ENCODE results near the gene CMC2. TPM values are rescaled to one million over a fixed set of nuclear protein-coding genes. Genes with fewer than 3 reads are reported as not detected.

Gene CMC2
- total and polyA plus RNA-seq, 9 of the 15 experiments (the other 6 are each of a cell fraction or from before 2014, with no cell fraction given), result 122 to 501 (median 172) TPM

GRCh38 chr16:80935691-80936090 is 71.0 kb downstream of the CMC2 start:
- in situ Hi-C loops (cut with MboI) (no loop called here), intact Hi-C loops (cut with micrococcal nuclease) (no loop called here)
- no peak overlapping the region for H3K27ac ChIP-seq (ENCODE audit: extremely low read depth, low read depth, low read length)
- H3K27me3 ChIP-seq (ENCODE audit: control insufficient read depth in 2 of 2, insufficient read depth in 2 of 2, low read length in 2 of 2), result peaks cover 48 to 68% of the 10 kb centered on the region in 2 experiments
- no peak overlapping the region for H2AFZ ChIP-seq (ENCODE audit: low read depth, low read length)
- no peaks in the 10 kb centered on the region for H3K36me3 ChIP-seq (ENCODE audit: control insufficient read depth, insufficient read depth, low read length)
- no peak overlapping the region for H3K4me3 ChIP-seq
- POLR2A ChIA-PET, result no interaction called here
- no peak for TF ChIP-seq CBX1 (IDR thresholded peaks at IDR 0.05; ENCODE audit: low read depth)
- no peak for TF ChIP-seq PHTF2 (CRISPR knock-in tag; IDR thresholded peaks at IDR 0.05)
- TF ChIP-seq ZNF23 (CRISPR knock-in tag; IDR thresholded peaks at IDR 0.05), result no peak
- no peak for TF ChIP-seq ZNF717 (CRISPR knock-in tag; IDR thresholded peaks at IDR 0.05)
- TF ChIP-seq E2F8 (IDR thresholded peaks at IDR 0.05; ENCODE audit: low read depth, partially characterized antibody), result no peak
- TF ChIP-seq NR2C2 (CRISPR knock-in tag; IDR thresholded peaks at IDR 0.05), result no peak
- no peak for TF ChIP-seq NR2C2 (tag; IDR thresholded peaks at IDR 0.05)
- ATAC-seq, result no peak
- BruUV-seq (replicated peaks), result no TSS peak
- WGBS (ENCODE audit: insufficient coverage, low coverage, missing lambda C conversion rate), result 3% methylated on average over 3 of the region's 3 CpGs
- H3K9me3 ChIP-seq (replicated peaks; ENCODE audit: control insufficient read depth, insufficient read depth, low read depth, low read length), result no peaks in the 10 kb centered on the region
- CTCF ChIA-PET (ENCODE audit: low intra/inter-chr PET ratio), result interaction anchor here (0.6 kb wide), 1 partner anchor 698 kb away, joined by 3 read pairs; no protein-coding TSS in a partner anchor
- no peaks in the 10 kb centered on the region for H4K20me1 ChIP-seq (replicated peaks; ENCODE audit: control insufficient read depth, insufficient read depth, low read length)
- H3K79me2 ChIP-seq (ENCODE audit: control insufficient read depth, insufficient read depth, low read length), result no peaks in the 10 kb centered on the region
- DNase-seq (ENCODE audit: extremely low read depth in 1 of 4, low spot score in 3 of 4), result no peak
- peaks cover 0 to 8% of the 10 kb centered on the region in 2 experiments; a peak in 1 of 5 replicates for H3K4me1 ChIP-seq (replicated peaks in 1 of 2; ENCODE audit: control insufficient read depth in 2 of 2, insufficient read depth in 2 of 2, low read length in 2 of 2)
- H3K4me2 ChIP-seq (ENCODE audit: insufficient read depth, low read length), result no peak overlapping the region
- no peak overlapping the region for H3K9ac ChIP-seq (ENCODE audit: insufficient read depth in 1 of 2, low read depth in 2 of 2, low read length in 2 of 2)
- FAIRE-seq, result no peak
- no peaks in the 10 kb centered on the region for H3K9me1 ChIP-seq (ENCODE audit: control insufficient read depth, insufficient read depth, low read length)
